Endometrium (tissue), 2 donors: ENCODE results near the gene LVRN.
"Not testable (repeated sequence)": the region's sequence is repeated elsewhere in the genome, so short reads cannot be mapped to it uniquely, and the experiment has no call there.

Experiments used
- FAIRE-seq: peaks from 2 replicates; lab custom pipeline; 2012; peaks lifted over from hg19 to GRCh38; lab: Jason Lieb, UNC
- donor health status: control.
- donor health status: control.

LVRN gene, protein sequence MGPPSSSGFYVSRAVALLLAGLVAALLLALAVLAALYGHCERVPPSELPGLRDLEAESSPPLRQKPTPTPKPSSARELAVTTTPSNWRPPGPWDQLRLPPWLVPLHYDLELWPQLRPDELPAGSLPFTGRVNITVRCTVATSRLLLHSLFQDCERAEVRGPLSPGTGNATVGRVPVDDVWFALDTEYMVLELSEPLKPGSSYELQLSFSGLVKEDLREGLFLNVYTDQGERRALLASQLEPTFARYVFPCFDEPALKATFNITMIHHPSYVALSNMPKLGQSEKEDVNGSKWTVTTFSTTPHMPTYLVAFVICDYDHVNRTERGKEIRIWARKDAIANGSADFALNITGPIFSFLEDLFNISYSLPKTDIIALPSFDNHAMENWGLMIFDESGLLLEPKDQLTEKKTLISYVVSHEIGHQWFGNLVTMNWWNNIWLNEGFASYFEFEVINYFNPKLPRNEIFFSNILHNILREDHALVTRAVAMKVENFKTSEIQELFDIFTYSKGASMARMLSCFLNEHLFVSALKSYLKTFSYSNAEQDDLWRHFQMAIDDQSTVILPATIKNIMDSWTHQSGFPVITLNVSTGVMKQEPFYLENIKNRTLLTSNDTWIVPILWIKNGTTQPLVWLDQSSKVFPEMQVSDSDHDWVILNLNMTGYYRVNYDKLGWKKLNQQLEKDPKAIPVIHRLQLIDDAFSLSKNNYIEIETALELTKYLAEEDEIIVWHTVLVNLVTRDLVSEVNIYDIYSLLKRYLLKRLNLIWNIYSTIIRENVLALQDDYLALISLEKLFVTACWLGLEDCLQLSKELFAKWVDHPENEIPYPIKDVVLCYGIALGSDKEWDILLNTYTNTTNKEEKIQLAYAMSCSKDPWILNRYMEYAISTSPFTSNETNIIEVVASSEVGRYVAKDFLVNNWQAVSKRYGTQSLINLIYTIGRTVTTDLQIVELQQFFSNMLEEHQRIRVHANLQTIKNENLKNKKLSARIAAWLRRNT

DNA sequence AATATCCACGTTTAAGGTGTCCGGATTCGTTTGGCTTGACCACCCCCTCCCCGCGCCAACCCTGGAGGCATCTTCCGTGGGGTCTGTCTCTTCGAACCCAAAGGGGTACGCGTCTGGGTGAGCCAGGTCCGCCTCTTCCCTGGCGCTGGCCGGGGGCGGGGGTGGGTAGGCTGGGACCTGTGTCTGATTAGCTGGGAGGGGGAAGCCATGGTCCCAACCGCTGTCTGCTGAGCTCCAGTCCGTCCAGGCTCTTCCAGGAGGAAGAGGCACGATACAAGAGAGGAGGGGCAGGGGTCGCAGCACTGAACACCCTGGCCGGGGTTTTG lies at the start of gene LVRN:
TSS of gene LVRN (plus strand) at position 237 of the 326 bp plus-strand sequence. CDS start 143 bp downstream, outside the sequence.
- FAIRE-seq, result no peak

DNA sequence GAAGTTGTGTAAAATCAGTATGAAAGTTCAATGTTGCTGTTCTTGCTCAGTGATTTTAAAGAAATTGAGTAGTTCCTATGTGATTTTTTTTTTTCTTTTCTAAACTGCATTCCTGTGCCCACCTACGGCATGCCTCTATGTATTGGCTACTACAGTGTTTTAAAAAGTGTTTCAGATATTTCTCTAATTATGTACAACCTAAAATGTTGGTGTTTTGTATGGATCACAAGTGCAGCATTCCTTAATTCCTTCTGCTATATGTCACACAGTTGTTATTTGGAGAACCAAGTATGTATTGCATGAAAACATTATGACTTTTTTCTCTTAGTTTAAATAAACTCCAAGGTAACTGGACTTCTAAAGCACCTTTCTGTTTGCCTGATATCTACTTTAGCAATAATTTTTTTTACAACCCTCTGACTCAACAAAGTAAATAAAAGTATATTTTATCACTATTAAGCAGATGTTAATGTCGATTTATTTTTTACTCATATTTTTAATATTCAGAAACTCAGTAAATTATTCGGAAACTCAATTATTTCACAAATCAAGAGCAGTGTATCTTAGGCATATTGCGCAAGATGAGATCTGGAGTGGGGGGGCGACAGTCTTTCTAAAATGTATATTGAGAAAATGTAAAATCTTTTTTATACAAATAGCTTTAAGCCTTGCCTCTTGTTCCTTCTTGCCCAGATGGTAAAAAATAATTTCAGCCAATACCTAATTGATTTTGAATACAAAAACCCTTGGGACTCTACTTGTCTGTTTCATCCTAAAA lies 48.5 kb upstream of the LVRN start:
- FAIRE-seq, result peak; percentile 90

GRCh38 chr5:115920171-115920725 lies 42.0 kb upstream of the LVRN start:
- no peak for FAIRE-seq

DNA sequence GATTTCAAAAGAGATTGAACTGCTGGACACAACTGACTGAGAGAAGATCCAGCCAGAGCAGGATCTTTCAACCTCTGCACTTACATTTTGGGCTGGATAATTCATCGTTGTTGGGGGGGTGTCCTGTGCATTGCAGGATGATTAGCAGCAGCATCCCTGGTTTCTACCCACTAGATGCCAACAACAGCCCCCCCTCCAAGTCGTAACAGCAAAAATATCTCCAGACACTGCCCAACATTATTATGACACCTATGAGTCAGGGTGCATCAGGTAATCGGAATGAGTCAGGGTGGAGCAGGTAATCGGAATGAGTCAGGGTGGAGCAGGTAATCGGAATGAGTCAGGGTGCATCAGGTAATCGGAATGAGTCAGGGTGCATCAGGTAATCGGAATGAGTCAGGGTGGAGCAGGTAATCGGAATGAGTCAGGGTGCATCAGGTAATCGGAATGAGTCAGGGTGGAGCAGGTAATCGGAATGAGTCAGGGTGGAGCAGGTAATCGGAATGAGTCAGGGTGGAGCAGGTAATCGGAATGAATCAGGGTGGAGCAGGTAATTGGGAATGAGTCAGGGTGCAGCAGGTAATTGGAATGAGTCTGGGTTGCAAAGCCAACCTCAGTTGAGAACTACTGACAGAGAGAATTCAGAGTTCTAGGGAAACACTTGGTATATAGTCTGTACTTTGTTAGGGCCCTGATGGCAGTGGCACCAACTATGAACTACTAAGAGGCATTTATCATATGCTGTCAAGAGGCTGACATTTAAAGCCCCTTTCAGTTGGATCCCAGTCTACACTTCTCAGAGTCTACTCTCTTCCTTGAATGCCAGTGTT lies 33.5 kb upstream of the LVRN start:
- not testable (repeated sequence) for FAIRE-seq

GRCh38 chr5:115930171-115930570 lies 32.1 kb upstream of the LVRN start:
- FAIRE-seq, result not testable (repeated sequence)

GRCh38 chr5:115930630-115931337 lies 31.5 kb upstream of the LVRN start:
- FAIRE-seq, result no peak

- FAIRE-seq, result no peak
Observed at GRCh38 chr5:115932991-115933390, 29.3 kb upstream of the LVRN start.

DNA sequence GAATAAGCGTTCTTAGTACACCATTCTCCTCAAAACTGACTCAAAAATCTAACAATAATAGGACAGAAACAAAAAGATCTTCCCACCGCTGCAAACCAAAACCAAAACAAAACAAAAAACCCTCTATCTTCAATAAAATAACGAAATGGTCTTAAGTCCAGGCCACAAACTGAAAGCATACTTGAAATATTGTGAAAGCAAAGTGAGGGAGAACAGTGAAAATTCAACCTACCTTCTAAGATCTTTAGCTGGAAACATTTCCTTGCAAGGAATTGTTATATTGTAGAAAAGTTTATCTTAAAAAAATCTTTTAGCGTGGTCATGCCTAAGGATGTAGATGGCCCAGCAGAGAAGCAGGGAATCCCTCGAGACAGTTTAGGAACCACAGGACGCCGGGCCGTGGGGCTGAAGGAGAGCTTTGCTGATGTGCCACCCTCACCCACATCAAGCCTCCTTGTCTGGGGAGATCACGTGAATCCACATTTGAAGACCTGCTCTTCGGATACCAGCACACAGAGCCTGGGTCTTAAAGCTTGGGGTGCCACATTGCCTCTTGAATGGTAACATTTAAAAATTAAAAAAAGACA lies 27.8 kb upstream of the LVRN start:
- no peak for FAIRE-seq

DNA sequence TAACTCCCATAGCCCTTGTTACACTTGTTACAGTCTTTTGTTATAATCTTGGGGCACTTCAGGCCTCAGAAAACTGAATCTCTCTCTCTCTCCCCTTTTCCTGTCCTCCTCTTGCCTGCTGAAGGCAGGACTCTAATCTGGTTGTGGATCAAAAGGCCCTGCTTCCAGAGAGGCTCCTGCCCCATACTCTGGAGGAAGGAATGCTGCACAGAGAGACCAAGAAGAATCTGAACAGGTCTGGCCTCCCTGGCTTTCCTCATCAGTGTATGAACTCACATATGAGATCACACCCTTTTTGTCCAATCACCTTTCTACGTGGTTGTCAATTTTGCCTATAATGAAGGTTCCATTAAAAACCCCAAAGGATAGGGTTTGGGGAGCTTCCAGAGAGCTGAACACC lies 26.2 kb upstream of the LVRN start:
- FAIRE-seq, result no peak

- FAIRE-seq, result no peak
Observed at GRCh38 chr5:115939059-115939458, 23.2 kb upstream of the LVRN start.

DNA sequence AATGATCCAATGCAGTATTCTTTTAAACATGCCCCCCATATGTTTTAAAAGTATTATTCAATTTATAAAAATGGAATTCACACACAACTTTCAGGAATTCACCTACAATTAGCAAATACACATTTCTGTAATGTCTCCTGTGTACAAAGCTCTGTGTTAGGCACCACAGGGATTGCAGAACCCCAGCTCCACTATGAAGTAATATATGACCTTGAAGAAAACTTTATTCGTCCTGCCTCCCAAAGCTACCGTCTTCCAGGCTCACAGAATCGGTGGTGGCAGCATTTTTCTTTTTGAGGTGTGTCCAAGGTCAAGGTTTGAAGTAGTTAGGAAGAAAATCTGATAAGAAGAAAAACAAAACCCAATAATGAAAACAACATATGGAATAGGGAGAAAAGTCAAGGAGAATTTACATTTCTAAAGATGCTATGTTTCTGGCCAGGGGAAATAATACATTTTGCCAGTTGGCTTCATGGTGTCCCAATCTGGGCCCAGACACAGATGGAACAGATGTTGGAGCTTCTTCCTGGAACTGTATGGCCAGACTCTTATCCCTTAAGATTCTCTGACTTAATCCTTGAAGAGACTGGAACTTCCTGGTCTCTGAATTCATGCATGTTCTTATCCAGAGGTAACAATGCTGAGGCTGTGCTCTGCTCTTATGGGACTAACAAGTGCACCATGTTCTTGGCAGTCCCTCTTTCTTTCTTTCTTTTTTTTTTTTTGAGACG lies 22.0 kb upstream of the LVRN start:
- FAIRE-seq, result no peak

GRCh38 chr5:115941051-115941675 lies 21.1 kb upstream of the LVRN start:
- FAIRE-seq, result no peak

GRCh38 chr5:115944501-115944900 lies 17.8 kb upstream of the LVRN start:
- FAIRE-seq, result no peak

GRCh38 chr5:115946655-115947054 lies 15.6 kb upstream of the LVRN start:
- FAIRE-seq, result no peak

DNA sequence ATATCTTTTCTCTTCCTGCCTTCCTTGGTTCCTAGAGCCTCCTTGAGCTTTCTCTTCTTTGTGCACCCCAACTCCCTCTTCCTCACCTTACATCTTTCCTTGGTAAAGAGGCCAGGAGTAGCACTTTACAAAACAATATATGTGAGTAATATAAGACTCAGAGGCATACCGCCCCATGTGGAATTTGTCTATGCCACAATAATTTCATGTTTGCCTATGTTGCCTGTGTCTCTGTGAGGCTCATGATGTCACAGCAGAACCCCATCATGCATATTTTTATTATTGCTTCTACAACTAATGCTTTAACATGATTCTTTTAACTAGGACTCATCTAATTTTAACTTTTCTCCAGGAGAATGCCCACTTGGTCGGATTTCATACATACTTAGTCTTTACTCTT lies 15.0 kb upstream of the LVRN start:
- no peak for FAIRE-seq

DNA sequence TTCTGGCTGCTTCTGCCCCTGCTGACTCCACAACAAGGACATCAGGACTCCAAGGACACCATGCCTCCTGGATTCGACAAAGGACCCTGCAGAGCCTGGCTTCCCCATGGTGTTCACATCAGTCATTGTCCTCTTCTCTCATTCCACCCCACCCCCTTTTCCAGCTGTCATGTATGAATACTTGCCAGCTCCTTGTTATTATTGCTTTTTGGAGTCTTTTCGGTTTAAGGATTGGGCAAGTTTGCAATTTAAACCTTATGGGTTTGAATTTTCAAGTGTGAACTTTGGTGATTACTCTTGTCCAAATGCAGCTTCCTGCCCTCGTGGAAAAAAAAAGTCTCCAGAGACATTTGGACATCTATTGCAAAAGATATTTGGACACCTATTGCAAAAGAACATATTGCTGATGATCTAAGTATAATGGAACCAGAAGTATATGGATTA lies 14.2 kb upstream of the LVRN start:
- FAIRE-seq, result no peak

DNA sequence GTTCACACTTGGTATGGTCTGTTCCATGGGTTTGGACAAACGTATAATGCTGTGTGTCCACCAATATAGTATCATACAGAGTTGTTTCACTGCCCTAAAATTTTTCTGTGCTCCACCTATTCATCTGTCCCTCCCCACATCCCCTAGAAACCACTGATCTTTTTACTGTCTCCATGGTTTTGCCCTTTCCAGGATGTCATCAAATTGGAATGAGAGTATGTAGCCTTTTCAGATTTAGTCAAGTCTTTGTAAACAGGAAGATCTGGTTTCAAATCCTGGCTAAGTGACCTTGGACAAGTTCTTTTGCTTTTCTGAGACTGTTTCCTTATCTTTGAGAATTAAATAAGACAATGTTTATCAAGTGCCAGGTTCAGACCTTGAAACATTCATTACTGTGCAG lies 13.2 kb upstream of the LVRN start:
- FAIRE-seq, result no peak

GRCh38 chr5:115952588-115952987 lies 9.7 kb upstream of the LVRN start:
- FAIRE-seq, result no peak

- no peak for FAIRE-seq
Observed at GRCh38 chr5:115954144-115954543, 8.1 kb upstream of the LVRN start.
